HL-60/S4 (cell line): ENCODE measurements around the gene F13A1.

Experiments
- in situ Hi-C: fragments of 300-500 bp; cut with MboI; formaldehyde crosslinking; loops from 2 replicates; pipeline ENCODE4 v1.14.3; 2022; ENCODE audit warnings: low sequenced_read_pairs

The F13A1 gene

GRCh38 chr6:6195080-6195479, 125.4 kb downstream of the F13A1 start:
- in situ Hi-C loops: no loop called here

GRCh38 chr6:6193221-6193745, 127.2 kb downstream of the F13A1 start:
- in situ Hi-C loops: no loop called here

- in situ Hi-C loops: no loop called here
Measured at GRCh38 chr6:6191909-6192308, 128.6 kb downstream of the F13A1 start.

- in situ Hi-C loops: no loop called here
Measured at GRCh38 chr6:6191476-6191875, 129.0 kb downstream of the F13A1 start.

GRCh38 chr6:6180684-6181083, 139.8 kb downstream of the F13A1 start:
- in situ Hi-C loops: no loop called here

- in situ Hi-C loops: no loop called here
Measured at GRCh38 chr6:6179858-6180623, 140.4 kb downstream of the F13A1 start.

GRCh38 chr6:6178795-6179194, 141.7 kb downstream of the F13A1 start:
- in situ Hi-C loops: no loop called here

- in situ Hi-C loops: no loop called here
Measured at GRCh38 chr6:6177754-6178153, 142.7 kb downstream of the F13A1 start.

- in situ Hi-C loops: no loop called here
Measured at GRCh38 chr6:6176586-6177228, 143.8 kb downstream of the F13A1 start.

- in situ Hi-C loops: no loop called here
Measured at GRCh38 chr6:6176127-6176526, 144.3 kb downstream of the F13A1 start.

GRCh38 chr6:6169141-6169540, 151.3 kb downstream of the F13A1 start:
- in situ Hi-C loops: no loop called here

- in situ Hi-C loops: no loop called here
Measured at GRCh38 chr6:6166064-6166463, 154.4 kb downstream of the F13A1 start.

- in situ Hi-C loops: no loop called here
Measured at GRCh38 chr6:6164367-6164766, 156.1 kb downstream of the F13A1 start.

- in situ Hi-C loops: no loop called here
Measured at GRCh38 chr6:6154335-6154734, 166.1 kb downstream of the F13A1 start.

GRCh38 chr6:6152060-6152459, 168.4 kb downstream of the F13A1 start:
- in situ Hi-C loops: no loop called here

- in situ Hi-C loops: no loop called here
Measured at GRCh38 chr6:6148192-6148815, 172.2 kb downstream of the F13A1 start.

GRCh38 chr6:6131492-6132109, 188.9 kb downstream of the F13A1 start:
- in situ Hi-C loops: no loop called here

GRCh38 chr6:6125495-6125894, 195.0 kb downstream of the F13A1 start:
- in situ Hi-C loops: no loop called here

- in situ Hi-C loops: no loop called here
Measured at GRCh38 chr6:6123803-6124202, 196.7 kb downstream of the F13A1 start.

GRCh38 chr6:6121943-6122342, 198.5 kb downstream of the F13A1 start:
- in situ Hi-C loops: no loop called here

GRCh38 chr6:6105472-6106036, 214.9 kb downstream of the F13A1 start:
- in situ Hi-C loops: no loop called here
